Measurements from ENCODE around the gene MYCBPAP.
A peak's percentile ranks its signal among the peaks of the same experiment; 100 is the strongest.

MYCBPAP gene

GRCh38 chr17:50562242-50563091 lies 54.2 kb downstream of the MYCBPAP start:
- peaks cover 21 to 35% (median 28%) of the 10 kb centered on the region in 10 experiments for H3K4me1 ChIP-seq
- H3K27me3 ChIP-seq: peaks cover 89 to 100% (median 100%) of the 10 kb centered on the region in 11 experiments
- no peak for TF ChIP-seq Cebpa-rat (IDR thresholded peaks at IDR 0.05)
- peaks cover 0 to 9% (median 0%) of the 10 kb centered on the region in 11 experiments; a peak in 4 of 22 replicates for H3K9me3 ChIP-seq (replicated peaks in 1 of 11)
- H3K27ac ChIP-seq: no peak overlapping the region
- H3K36me3 ChIP-seq: no peaks in the 10 kb centered on the region
- peaks cover 0 to 64% (median 45%) of the 10 kb centered on the region in 11 experiments; a peak in 18 of 22 replicates for H4K20me1 ChIP-seq
- no peak overlapping the region for H3K4me3 ChIP-seq
- H3K9ac ChIP-seq: no peak overlapping the region
- H3K4me2 ChIP-seq: peak overlapping the region in 3 of 11 experiments; percentile 25 to 40 (median 26); a peak in 4 of 22 replicates

- H3K36me3 ChIP-seq: no peaks in the 10 kb centered on the region
- H3K9ac ChIP-seq: no peak overlapping the region
- no peak overlapping the region for H3K27ac ChIP-seq
- TF ChIP-seq Cebpa-rat (IDR thresholded peaks at IDR 0.05): no peak
- H3K4me1 ChIP-seq: peaks cover 21 to 35% (median 28%) of the 10 kb centered on the region in 10 experiments
- peaks cover 0 to 58% (median 43%) of the 10 kb centered on the region in 11 experiments; a peak in 18 of 22 replicates for H4K20me1 ChIP-seq
- H3K27me3 ChIP-seq: peaks cover 83 to 99% (median 97%) of the 10 kb centered on the region in 11 experiments
- no peak overlapping the region for H3K4me3 ChIP-seq
- H3K4me2 ChIP-seq: no peak overlapping the region
- H3K9me3 ChIP-seq (replicated peaks in 1 of 11): peaks cover 0 to 9% (median 0%) of the 10 kb centered on the region in 11 experiments; a peak in 4 of 22 replicates
Measured at GRCh38 chr17:50563092-50563511, 54.9 kb downstream of the MYCBPAP start.

- Histone ChIP-seq H3K27me3 (peaks cover 65 to 84% (median 79%) of the 10 kb centered on the region in 11 experiments), H3K27ac (no peak overlapping the region), H3K36me3 (no peaks in the 10 kb centered on the region), H3K9ac (no peak overlapping the region), H3K4me1 (peaks cover 10 to 21% (median 16%) of the 10 kb centered on the region in 10 experiments; a peak in 19 of 20 replicates), H3K4me3 (no peak overlapping the region), H3K4me2 (no peak overlapping the region), H4K20me1 (peaks cover 0 to 41% (median 27%) of the 10 kb centered on the region in 11 experiments; a peak in 18 of 22 replicates), H3K9me3 (replicated peaks in 1 of 11) (peaks cover 0 to 4% (median 0%) of the 10 kb centered on the region in 11 experiments; a peak in 3 of 22 replicates)
- no peak for TF ChIP-seq Cebpa-rat (IDR thresholded peaks at IDR 0.05)
Measured at GRCh38 chr17:50564916-50565315, 56.7 kb downstream of the MYCBPAP start.

- no peak overlapping the region for H3K4me2 ChIP-seq
- no peak overlapping the region for H3K27ac ChIP-seq
- no peak overlapping the region for H3K9ac ChIP-seq
Measured at GRCh38 chr17:50565402-50566350, 57.4 kb downstream of the MYCBPAP start.

GRCh38 chr17:50566886-50567285 lies 58.6 kb downstream of the MYCBPAP start:
- Histone ChIP-seq H3K9ac (no peak overlapping the region), H3K9me3 (replicated peaks in 1 of 11) (no peaks in the 10 kb centered on the region), H3K4me3 (no peak overlapping the region), H4K20me1 (peaks cover 0 to 27% (median 18%) of the 10 kb centered on the region in 11 experiments; a peak in 16 of 22 replicates), H3K4me2 (no peak overlapping the region), H3K27me3 (peaks cover 49 to 64% (median 59%) of the 10 kb centered on the region in 11 experiments), H3K36me3 (no peaks in the 10 kb centered on the region), H3K4me1 (peaks cover 0 to 11% (median 6%) of the 10 kb centered on the region in 10 experiments; a peak in 5 of 20 replicates), H3K27ac (no peak overlapping the region)
- no peak for TF ChIP-seq Cebpa-rat (IDR thresholded peaks at IDR 0.05)

More at GRCh38 chr17:50565402-50566350, 57.4 kb downstream of the MYCBPAP start:
- H3K4me3 ChIP-seq: no peak overlapping the region
- no peak for TF ChIP-seq Cebpa-rat (IDR thresholded peaks at IDR 0.05)
- H3K36me3 ChIP-seq: no peaks in the 10 kb centered on the region
- H4K20me1 ChIP-seq: peaks cover 0 to 34% (median 23%) of the 10 kb centered on the region in 11 experiments; a peak in 18 of 22 replicates
- H3K4me1 ChIP-seq: peaks cover 5 to 17% (median 12%) of the 10 kb centered on the region in 10 experiments; a peak in 18 of 20 replicates
- H3K9me3 ChIP-seq (replicated peaks in 1 of 11): no peaks in the 10 kb centered on the region
- peaks cover 57 to 76% (median 71%) of the 10 kb centered on the region in 11 experiments for H3K27me3 ChIP-seq

GRCh38 chr17:50568659-50569058 lies 60.4 kb downstream of the MYCBPAP start:
- no peaks in the 10 kb centered on the region for H3K36me3 ChIP-seq
- TF ChIP-seq Cebpa-rat (IDR thresholded peaks at IDR 0.05): no peak

GRCh38 chr17:50569592-50569991 lies 61.4 kb downstream of the MYCBPAP start:
- Histone ChIP-seq H4K20me1 (peaks cover 0 to 6% (median 0%) of the 10 kb centered on the region in 11 experiments; a peak in 5 of 22 replicates), H3K36me3 (no peaks in the 10 kb centered on the region)

More at GRCh38 chr17:50568659-50569058, 60.4 kb downstream of the MYCBPAP start:
- H3K4me3 ChIP-seq: no peak overlapping the region
- no peak overlapping the region for H3K9ac ChIP-seq
- H3K27me3 ChIP-seq: peaks cover 32 to 47% (median 42%) of the 10 kb centered on the region in 11 experiments
- H3K9me3 ChIP-seq (replicated peaks in 1 of 11): no peaks in the 10 kb centered on the region
- H4K20me1 ChIP-seq: peaks cover 0 to 11% (median 2%) of the 10 kb centered on the region in 11 experiments; a peak in 11 of 22 replicates
- H3K4me2 ChIP-seq: no peak overlapping the region
- peaks cover 0 to 8% (median 0%) of the 10 kb centered on the region in 10 experiments; a peak in 3 of 20 replicates for H3K4me1 ChIP-seq
- H3K27ac ChIP-seq: no peak overlapping the region

GRCh38 chr17:50570032-50570431 lies 61.8 kb downstream of the MYCBPAP start:
- no peaks in the 10 kb centered on the region for H3K36me3 ChIP-seq
- peaks cover 0 to 8% (median 0%) of the 10 kb centered on the region in 10 experiments; a peak in 3 of 20 replicates for H3K4me1 ChIP-seq
- no peak overlapping the region for H3K27ac ChIP-seq
- TF ChIP-seq Cebpa-rat (IDR thresholded peaks at IDR 0.05): no peak
- H3K9ac ChIP-seq: no peak overlapping the region
- peaks cover 0 to 6% (median 0%) of the 10 kb centered on the region in 11 experiments; a peak in 5 of 22 replicates for H4K20me1 ChIP-seq
- no peak overlapping the region for H3K4me3 ChIP-seq
- H3K4me2 ChIP-seq: no peak overlapping the region
- no peaks in the 10 kb centered on the region for H3K9me3 ChIP-seq (replicated peaks in 1 of 11)
- H3K27me3 ChIP-seq: peaks cover 20 to 33% (median 28%) of the 10 kb centered on the region in 11 experiments

More at GRCh38 chr17:50569592-50569991, 61.4 kb downstream of the MYCBPAP start:
- Histone ChIP-seq H3K27me3 (peaks cover 23 to 37% (median 32%) of the 10 kb centered on the region in 11 experiments), H3K4me2 (no peak overlapping the region), H3K4me3 (no peak overlapping the region), H3K9ac (no peak overlapping the region), H3K4me1 (peaks cover 0 to 8% (median 0%) of the 10 kb centered on the region in 10 experiments; a peak in 3 of 20 replicates), H3K9me3 (replicated peaks in 1 of 11) (no peaks in the 10 kb centered on the region), H3K27ac (no peak overlapping the region)
- TF ChIP-seq Cebpa-rat (IDR thresholded peaks at IDR 0.05): no peak
